Panc1 (cell line): Measurements from ENCODE around the gene FCRL4.

Experiments
- CTCF ChIP-seq: fragments of 450-650 bp; IDR thresholded peaks from 2 replicates; pipeline ENCODE4 v1.5.1; 2017; ENCODE audit warnings: mild to moderate bottlenecking
- POLR2AphosphoS5 ChIP-seq: IDR thresholded peaks from 2 replicates; pipeline ENCODE4 v1.6.1; 2012; ENCODE audit warnings: mild to moderate bottlenecking, low read depth, low read length, moderate library complexity
- REST ChIP-seq, 2 experiments: IDR thresholded peaks; 2 replicates each; pipeline ENCODE4 v1.6.1; 2011 to 2012; ENCODE audit warnings: low read depth in 2 of 2, control low read depth in 1 of 2, low read length in 1 of 2, mild to moderate bottlenecking in 1 of 2, moderate library complexity in 1 of 2; ENCODE audit not compliant: insufficient read depth in 1 of 2

- TF ChIP-seq CTCF = no peak
- no peak for TF ChIP-seq REST (IDR thresholded peaks at IDR 0.05; ENCODE audit: insufficient read depth in 1 of 2, low read depth in 2 of 2, low read length in 1 of 2)
- no peak for TF ChIP-seq POLR2AphosphoS5
These were observed at the start of gene FCRL4 for GRCh38 chr1:157597959-157598667.
